ENCODE measurements around the gene GHRHR. TPM values are rescaled to one million over a fixed set of nuclear protein-coding genes. Genes with fewer than 3 reads are reported as not detected.

The GHRHR gene
- total and polyA plus RNA-seq, 10 of the 15 experiments (the other 5 are each of a cell fraction or from before 2014, with no cell fraction given), result not detected

DNA sequence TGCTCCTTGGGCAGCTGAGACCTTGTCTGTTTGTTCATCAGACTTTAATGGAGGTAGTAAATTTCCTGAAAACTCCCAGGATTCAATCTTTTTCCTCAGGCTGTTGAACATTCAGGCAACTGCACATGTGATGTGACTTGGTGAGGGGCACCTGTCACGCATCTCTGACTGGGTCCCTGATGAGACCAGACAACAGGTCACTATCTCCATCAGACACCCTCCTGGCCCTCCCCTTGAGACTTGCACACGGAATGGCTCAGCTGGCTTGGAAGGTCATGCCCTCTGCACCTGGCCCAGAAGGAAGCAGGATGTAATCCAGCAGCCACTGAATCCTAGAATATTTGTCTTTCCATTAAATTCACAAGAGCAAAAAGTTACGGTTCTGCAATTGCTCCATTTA, 36.2 kb upstream of the GHRHR start (continued):
- TF ChIP-seq, protein P1, sequence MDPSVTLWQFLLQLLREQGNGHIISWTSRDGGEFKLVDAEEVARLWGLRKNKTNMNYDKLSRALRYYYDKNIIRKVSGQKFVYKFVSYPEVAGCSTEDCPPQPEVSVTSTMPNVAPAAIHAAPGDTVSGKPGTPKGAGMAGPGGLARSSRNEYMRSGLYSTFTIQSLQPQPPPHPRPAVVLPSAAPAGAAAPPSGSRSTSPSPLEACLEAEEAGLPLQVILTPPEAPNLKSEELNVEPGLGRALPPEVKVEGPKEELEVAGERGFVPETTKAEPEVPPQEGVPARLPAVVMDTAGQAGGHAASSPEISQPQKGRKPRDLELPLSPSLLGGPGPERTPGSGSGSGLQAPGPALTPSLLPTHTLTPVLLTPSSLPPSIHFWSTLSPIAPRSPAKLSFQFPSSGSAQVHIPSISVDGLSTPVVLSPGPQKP (IDR thresholded peaks at IDR 0.05; ENCODE audit: low read depth, low read length), result no peak
- TF ChIP-seq SIN3A (IDR thresholded peaks at IDR 0.05; ENCODE audit: low read depth, low read length), result no peak
- TF ChIP-seq MEF2B (IDR thresholded peaks at IDR 0.05; ENCODE audit: partially characterized antibody, poor library complexity, severe bottlenecking), result no peak
- no peak for TF ChIP-seq ATF7 (IDR thresholded peaks at IDR 0.05; ENCODE audit: low read depth)

DNA sequence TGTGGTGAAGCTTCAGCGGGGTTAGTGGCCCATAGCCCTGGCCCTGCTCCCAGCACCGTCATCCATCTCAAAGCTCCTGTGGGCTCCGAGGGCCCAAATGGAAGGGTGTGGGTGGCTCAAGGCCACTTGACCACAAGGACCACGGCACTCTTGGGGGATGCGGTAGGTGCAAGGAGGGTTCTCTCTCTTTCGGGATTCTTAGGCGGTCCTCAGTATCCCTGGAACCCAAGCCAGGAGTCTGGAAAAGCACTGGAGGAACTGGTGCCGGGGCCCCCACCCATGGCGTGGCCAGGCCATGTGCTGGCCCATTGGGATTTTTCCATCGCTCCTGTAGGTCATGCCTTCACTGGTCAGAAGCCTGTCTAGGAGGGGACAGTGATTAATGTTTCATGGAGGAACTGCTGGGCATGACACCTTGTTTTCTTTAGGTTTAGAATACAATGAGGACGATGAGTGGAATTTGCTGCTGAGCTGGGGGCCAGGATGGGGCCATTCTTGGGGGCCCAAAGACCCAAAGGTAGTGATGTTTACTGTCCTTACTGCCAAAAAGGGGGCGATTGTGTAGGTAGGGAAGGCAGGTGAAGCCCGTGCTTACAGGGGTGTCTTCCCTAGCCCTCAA, 35.4 kb upstream of the GHRHR start:
- BruUV-seq (replicated peaks), result no TSS peak
- H3K79me2 ChIP-seq (ENCODE audit: control insufficient read depth, insufficient read depth, low read length), result no peaks in the 10 kb centered on the region
- H3K27ac ChIP-seq (ENCODE audit: control insufficient read depth, insufficient read depth), result no peak overlapping the region
- H4K20me1 ChIP-seq (ENCODE audit: control insufficient read depth, insufficient read depth), result no peaks in the 10 kb centered on the region
- no peak for DNase-seq (ENCODE audit: low read depth, low spot score)
- ChIA-PET SMC1A (ENCODE audit: uncharacterized antibody, unreplicated experiment) (interaction anchor here (2.6 kb wide), 1 partner anchor 11 kb away, joined by 10 read pairs; no protein-coding TSS in a partner anchor), POLR2A (no interaction called here), RAD21 (ENCODE audit: unreplicated experiment) (no interaction called here), CTCF (interaction anchor here (0.6 to 3.2 kb wide), 2 partner anchors 11 to 194 kb away, joined by 3 to 17 read pairs; no protein-coding TSS in a partner anchor)
- no peaks in the 10 kb centered on the region for H3K36me3 ChIP-seq (ENCODE audit: control insufficient read depth in 2 of 2, insufficient read depth in 2 of 2, low read length in 1 of 2)
- H3K9me3 ChIP-seq (replicated peaks; ENCODE audit: control insufficient read depth, insufficient read depth, low read length), result no peaks in the 10 kb centered on the region; the same call in 2 of the 3 replicates
- WGBS (ENCODE audit: insufficient coverage, insufficient replicate concordance, low lambda C conversion rate, missing lambda C conversion rate), result 42% methylated on average over 13 of the region's 13 CpGs
- no peak overlapping the region for H2AFZ ChIP-seq (ENCODE audit: control insufficient read depth, low read depth, low read length)
- FAIRE-seq, result no peak
- peaks cover 0 to 6% of the 10 kb centered on the region in 2 experiments; a peak in 3 of 4 replicates for H3K27me3 ChIP-seq (replicated peaks in 1 of 2; ENCODE audit: control insufficient read depth in 2 of 2, insufficient read depth in 2 of 2, low read length in 1 of 2)
- intact Hi-C loops (cut with micrococcal nuclease; ENCODE audit: unreplicated experiment), result no loop called here
- no peak overlapping the region for H3K4me3 ChIP-seq
- H3K4me1 ChIP-seq (ENCODE audit: control insufficient read depth, insufficient read depth, low read length), result no peaks in the 10 kb centered on the region
- no peak overlapping the region for H3K4me2 ChIP-seq (ENCODE audit: control insufficient read depth, insufficient read depth)
- ATAC-seq, result no peak
- in situ Hi-C loops (cut with MboI), result no loop called here
- no peak overlapping the region for H3K9ac ChIP-seq (ENCODE audit: control insufficient read depth, insufficient read depth, low read length)
- TF ChIP-seq, protein P2, sequence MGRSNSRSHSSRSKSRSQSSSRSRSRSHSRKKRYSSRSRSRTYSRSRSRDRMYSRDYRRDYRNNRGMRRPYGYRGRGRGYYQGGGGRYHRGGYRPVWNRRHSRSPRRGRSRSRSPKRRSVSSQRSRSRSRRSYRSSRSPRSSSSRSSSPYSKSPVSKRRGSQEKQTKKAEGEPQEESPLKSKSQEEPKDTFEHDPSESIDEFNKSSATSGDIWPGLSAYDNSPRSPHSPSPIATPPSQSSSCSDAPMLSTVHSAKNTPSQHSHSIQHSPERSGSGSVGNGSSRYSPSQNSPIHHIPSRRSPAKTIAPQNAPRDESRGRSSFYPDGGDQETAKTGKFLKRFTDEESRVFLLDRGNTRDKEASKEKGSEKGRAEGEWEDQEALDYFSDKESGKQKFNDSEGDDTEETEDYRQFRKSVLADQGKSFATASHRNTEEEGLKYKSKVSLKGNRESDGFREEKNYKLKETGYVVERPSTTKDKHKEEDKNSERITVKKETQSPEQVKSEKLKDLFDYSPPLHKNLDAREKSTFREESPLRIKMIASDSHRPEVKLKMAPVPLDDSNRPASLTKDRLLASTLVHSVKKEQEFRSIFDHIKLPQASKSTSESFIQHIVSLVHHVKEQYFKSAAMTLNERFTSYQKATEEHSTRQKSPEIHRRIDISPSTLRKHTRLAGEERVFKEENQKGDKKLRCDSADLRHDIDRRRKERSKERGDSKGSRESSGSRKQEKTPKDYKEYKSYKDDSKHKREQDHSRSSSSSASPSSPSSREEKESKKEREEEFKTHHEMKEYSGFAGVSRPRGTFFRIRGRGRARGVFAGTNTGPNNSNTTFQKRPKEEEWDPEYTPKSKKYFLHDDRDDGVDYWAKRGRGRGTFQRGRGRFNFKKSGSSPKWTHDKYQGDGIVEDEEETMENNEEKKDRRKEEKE (IDR thresholded peaks at IDR 0.05), result no peak
- TF ChIP-seq ZSCAN29 (IDR thresholded peaks at IDR 0.05) (no peak), RELA (IDR thresholded peaks at IDR 0.05; ENCODE audit: borderline replicate concordance, partially characterized antibody) (no peak), IRF4 (IDR thresholded peaks at IDR 0.05; ENCODE audit: low read depth, low read length) (no peak), MYB (IDR thresholded peaks at IDR 0.05; ENCODE audit: borderline replicate concordance, low read depth, low read length) (no peak), ESRRA (IDR thresholded peaks at IDR 0.05; ENCODE audit: low read length) (no peak)
- TF ChIP-seq, protein P3, sequence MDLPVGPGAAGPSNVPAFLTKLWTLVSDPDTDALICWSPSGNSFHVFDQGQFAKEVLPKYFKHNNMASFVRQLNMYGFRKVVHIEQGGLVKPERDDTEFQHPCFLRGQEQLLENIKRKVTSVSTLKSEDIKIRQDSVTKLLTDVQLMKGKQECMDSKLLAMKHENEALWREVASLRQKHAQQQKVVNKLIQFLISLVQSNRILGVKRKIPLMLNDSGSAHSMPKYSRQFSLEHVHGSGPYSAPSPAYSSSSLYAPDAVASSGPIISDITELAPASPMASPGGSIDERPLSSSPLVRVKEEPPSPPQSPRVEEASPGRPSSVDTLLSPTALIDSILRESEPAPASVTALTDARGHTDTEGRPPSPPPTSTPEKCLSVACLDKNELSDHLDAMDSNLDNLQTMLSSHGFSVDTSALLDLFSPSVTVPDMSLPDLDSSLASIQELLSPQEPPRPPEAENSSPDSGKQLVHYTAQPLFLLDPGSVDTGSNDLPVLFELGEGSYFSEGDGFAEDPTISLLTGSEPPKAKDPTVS (IDR thresholded peaks at IDR 0.05; ENCODE audit: low read depth, low read length), result no peak
- TF ChIP-seq, protein P4, sequence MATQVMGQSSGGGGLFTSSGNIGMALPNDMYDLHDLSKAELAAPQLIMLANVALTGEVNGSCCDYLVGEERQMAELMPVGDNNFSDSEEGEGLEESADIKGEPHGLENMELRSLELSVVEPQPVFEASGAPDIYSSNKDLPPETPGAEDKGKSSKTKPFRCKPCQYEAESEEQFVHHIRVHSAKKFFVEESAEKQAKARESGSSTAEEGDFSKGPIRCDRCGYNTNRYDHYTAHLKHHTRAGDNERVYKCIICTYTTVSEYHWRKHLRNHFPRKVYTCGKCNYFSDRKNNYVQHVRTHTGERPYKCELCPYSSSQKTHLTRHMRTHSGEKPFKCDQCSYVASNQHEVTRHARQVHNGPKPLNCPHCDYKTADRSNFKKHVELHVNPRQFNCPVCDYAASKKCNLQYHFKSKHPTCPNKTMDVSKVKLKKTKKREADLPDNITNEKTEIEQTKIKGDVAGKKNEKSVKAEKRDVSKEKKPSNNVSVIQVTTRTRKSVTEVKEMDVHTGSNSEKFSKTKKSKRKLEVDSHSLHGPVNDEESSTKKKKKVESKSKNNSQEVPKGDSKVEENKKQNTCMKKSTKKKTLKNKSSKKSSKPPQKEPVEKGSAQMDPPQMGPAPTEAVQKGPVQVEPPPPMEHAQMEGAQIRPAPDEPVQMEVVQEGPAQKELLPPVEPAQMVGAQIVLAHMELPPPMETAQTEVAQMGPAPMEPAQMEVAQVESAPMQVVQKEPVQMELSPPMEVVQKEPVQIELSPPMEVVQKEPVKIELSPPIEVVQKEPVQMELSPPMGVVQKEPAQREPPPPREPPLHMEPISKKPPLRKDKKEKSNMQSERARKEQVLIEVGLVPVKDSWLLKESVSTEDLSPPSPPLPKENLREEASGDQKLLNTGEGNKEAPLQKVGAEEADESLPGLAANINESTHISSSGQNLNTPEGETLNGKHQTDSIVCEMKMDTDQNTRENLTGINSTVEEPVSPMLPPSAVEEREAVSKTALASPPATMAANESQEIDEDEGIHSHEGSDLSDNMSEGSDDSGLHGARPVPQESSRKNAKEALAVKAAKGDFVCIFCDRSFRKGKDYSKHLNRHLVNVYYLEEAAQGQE (IDR thresholded peaks at IDR 0.05; ENCODE audit: low read depth, low read length), result no peak

Measured in GM12878 (cell line).